Naive B cell (primary cell): ENCODE measurements around the gene PRDX5. TPM values are rescaled to one million over a fixed set of nuclear protein-coding genes. Genes with fewer than 3 reads are reported as not detected.
"Not testable (repeated sequence)": the region's sequence is repeated elsewhere in the genome, so short reads cannot be mapped to it uniquely, and the experiment has no call there.

Experiments used
- ATAC-seq, 2 donors: fragments of 150-1000 bp; cut with Tn5 transposase; 2 replicates each; pipeline ENCODE4 v1.10.0; 2021; ENCODE audit warnings: low read depth in 2 of 2, mild to moderate bottlenecking in 2 of 2, moderate library complexity in 2 of 2
- DNase-seq: peaks from one replicate; pipeline ENCODE4 v3.0.0; 2022
- H3K27ac Mint-ChIP-seq, 6 donors: one replicate each; pipeline ENCODE4 v1.8.0; 2020 to 2022; ENCODE audit warnings: mild to moderate bottlenecking in 6 of 6, mixed read lengths in 6 of 6, moderate library complexity in 5 of 6, inconsistent platforms in 2 of 6
- H3K27me3 Mint-ChIP-seq, 3 donors: one replicate each; pipeline ENCODE4 v1.8.0; 2021 to 2022; ENCODE audit warnings: mixed read lengths in 3 of 3, mild to moderate bottlenecking in 1 of 3
- H3K36me3 Mint-ChIP-seq, 2 donors: one replicate each; pipeline ENCODE4 v1.8.0; 2020 to 2022; ENCODE audit warnings: mixed read lengths in 2 of 2, inconsistent platforms in 1 of 2, mild to moderate bottlenecking in 1 of 2
- H3K4me1 Mint-ChIP-seq, 3 donors: one replicate each; pipeline ENCODE4 v1.8.0; 2020 to 2022; ENCODE audit warnings: mixed read lengths in 3 of 3, inconsistent platforms in 1 of 3, mild to moderate bottlenecking in 1 of 3, moderate library complexity in 1 of 3
- H3K4me3 Mint-ChIP-seq, 8 donors: one replicate each; pipeline ENCODE4 v1.8.0; 2020 to 2022; ENCODE audit warnings: mild to moderate bottlenecking in 8 of 8, mixed read lengths in 8 of 8, moderate library complexity in 8 of 8, inconsistent platforms in 2 of 8
- H3K9me3 Mint-ChIP-seq, 7 donors: one replicate each; pipeline ENCODE4 v1.8.0; 2020 to 2022; ENCODE audit warnings: mixed read lengths in 7 of 7, mild to moderate bottlenecking in 5 of 7, inconsistent platforms in 2 of 7, moderate library complexity in 1 of 7
- polyA plus RNA-seq, 6 donors: library from polyadenylated mRNA; unstranded; fragments of 300-500 nt; fragmentation: Illumina TruSeq; gene quantifications; one replicate each; pipeline ENCODE4 v1.2.3, GENCODE V29; 2021; ENCODE audit warnings: low read depth in 6 of 6

The PRDX5 gene
- polyA plus RNA-seq, 6 donors from 2014 or later: 229 to 385 (median 248) TPM

DNA sequence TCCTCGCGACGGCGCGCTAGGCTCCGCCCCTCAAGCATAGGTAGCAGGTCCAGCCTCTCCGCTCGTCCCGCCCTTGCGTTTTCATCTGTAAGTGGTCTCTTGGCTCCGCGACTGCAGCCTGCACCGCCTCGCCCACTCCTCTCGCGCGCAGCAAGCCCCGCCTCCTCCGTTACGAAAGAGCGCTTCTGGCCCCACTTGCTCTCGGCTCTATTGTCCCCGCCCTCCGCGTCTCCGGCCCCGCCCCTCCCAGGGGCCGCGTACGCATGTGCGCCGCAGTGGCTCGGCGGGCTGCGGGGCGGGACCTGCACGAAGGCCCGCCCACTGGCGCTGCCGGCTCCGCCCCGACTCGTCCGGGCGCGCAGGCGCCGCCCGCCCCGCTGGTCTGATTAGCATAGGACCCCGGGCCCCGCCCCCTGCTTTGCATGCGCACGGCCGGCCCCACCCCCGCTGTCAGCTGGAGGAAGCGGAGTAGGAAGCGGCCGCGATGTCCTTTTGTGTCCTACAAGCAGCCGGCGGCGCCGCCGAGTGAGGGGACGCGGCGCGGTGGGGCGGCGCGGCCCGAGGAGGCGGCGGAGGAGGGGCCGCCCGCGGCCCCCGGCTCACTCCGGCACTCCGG lies 12.7 kb upstream of the PRDX5 start, which contains the start of gene ESRRA:
Gene ESRRA, plus strand, starts transcription at position 450 of the 616 bp plus-strand sequence. CDS start 1,656 bp downstream, outside the sequence.
- peak within 1 kb of the TSS; percentile 94 to 100 (median 98) for H3K4me3 Mint-ChIP-seq
- H3K36me3 Mint-ChIP-seq: no peaks in the 10 kb centered on the region
- H3K9me3 Mint-ChIP-seq: no peaks in the 10 kb centered on the region
- peaks cover 9 to 19% (median 15%) of the 10 kb centered on the region in 3 donors for H3K27me3 Mint-ChIP-seq
- peak within 1 kb of the TSS; percentile 94 to 98 (median 98) for H3K27ac Mint-ChIP-seq
- H3K4me1 Mint-ChIP-seq: peaks cover 17 to 48% (median 36%) of the 10 kb centered on the region in 3 donors
- peak; percentile 64 to 65 for ATAC-seq
- DNase-seq: peak; percentile 100

DNA sequence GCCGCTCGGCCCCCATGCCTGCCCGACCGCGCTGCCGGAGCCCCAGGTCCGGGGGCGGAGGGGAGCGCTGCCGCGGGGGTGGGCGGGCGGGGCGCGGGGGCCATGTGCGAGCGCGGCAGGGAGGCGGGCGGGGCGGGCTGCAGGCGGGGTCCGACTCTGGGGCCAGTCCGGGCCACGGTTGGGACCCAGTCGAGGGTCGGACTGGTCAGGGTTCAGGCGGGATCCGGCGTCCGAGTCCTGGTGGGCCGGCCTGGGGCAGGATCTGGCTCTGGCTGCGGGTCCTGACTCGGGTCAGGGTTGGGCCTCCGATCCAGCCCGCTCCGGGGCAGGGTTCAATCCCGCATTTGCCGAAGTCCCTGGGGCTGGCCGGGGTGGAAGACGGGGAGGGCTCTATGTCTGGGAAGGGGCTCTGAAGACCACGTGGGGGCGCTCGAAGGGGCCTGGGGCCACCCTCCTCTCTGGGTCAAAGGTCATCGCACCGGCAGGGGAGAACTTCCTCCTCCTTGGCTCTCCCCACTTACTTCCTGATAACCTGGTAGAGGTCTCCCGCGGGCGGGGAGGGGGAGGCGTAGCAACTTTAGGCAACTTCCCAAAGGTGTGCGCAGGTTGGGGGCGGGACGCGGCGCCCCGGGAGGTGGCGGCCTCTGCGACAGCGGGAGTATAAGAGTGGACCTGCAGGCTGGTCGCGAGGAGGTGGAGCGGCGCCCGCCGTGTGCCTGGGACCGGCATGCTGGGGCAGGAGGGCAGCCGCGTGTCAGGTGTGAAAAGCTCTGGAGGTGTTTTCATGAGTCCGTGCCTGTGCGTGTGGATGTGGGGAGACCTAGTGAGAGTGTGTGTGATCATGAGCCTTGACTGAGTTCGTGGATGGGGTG lies 12.0 kb upstream of the PRDX5 start:
- Mint-ChIP-seq H3K4me3 (peak overlapping the region; percentile 94 to 100 (median 98)), H3K36me3 (no peaks in the 10 kb centered on the region), H3K9me3 (no peaks in the 10 kb centered on the region)

GRCh38 chr11:64306563-64306875 lies 11.4 kb upstream of the PRDX5 start:
- peak overlapping the region; percentile 94 to 100 (median 98) for H3K4me3 Mint-ChIP-seq
- no peak for ATAC-seq
- H3K4me1 Mint-ChIP-seq: peaks cover 10 to 39% (median 30%) of the 10 kb centered on the region in 3 donors
- peaks cover 0 to 10% (median 5%) of the 10 kb centered on the region in 3 donors for H3K27me3 Mint-ChIP-seq
- DNase-seq: no peak
- peak overlapping the region; percentile 89 to 98 (median 96) for H3K27ac Mint-ChIP-seq
- no peaks in the 10 kb centered on the region for H3K9me3 Mint-ChIP-seq
- no peaks in the 10 kb centered on the region for H3K36me3 Mint-ChIP-seq

More for the DNA sequence above, 12.0 kb upstream of the PRDX5 start:
- H3K27ac Mint-ChIP-seq: peak overlapping the region; percentile 89 to 98 (median 96)
- peak; percentile 17 to 22 for ATAC-seq
- peak; percentile 69 for DNase-seq
- peaks cover 1 to 12% (median 8%) of the 10 kb centered on the region in 3 donors for H3K27me3 Mint-ChIP-seq
- peaks cover 10 to 43% (median 32%) of the 10 kb centered on the region in 3 donors for H3K4me1 Mint-ChIP-seq

DNA sequence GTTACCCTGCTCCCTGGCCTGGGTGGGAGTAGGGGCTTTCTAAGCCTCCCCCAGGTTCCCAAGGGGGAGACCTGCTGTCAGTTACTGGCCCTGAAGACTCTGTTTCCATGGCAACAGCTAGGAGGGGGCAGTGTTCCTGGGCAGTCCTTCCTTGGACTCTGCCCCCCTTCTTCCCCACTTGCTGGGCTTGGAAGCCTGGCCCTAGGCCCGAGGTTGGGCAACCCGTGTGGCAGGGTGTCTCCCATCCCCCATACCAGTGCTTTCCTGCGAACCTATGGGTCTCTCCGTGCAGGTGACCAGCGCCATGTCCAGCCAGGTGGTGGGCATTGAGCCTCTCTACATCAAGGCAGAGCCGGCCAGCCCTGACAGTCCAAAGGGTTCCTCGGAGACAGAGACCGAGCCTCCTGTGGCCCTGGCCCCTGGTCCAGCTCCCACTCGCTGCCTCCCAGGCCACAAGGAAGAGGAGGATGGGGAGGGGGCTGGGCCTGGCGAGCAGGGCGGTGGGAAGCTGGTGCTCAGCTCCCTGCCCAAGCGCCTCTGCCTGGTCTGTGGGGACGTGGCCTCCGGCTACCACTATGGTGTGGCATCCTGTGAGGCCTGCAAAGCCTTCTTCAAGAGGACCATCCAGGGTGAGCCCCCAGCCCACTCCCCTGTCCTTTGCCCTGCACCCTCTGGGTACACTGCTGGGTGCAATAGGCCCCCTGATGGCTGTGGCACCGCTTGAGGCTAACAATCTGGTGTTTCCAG lies 10.9 kb upstream of the PRDX5 start:
- ATAC-seq (no peak), DNase-seq (no peak)
- Mint-ChIP-seq H3K4me1 (peaks cover 10 to 34% (median 30%) of the 10 kb centered on the region in 3 donors), H3K9me3 (no peaks in the 10 kb centered on the region), H3K27me3 (peaks cover 0 to 10% (median 5%) of the 10 kb centered on the region in 3 donors), H3K27ac (peak overlapping the region in 3 of 6 donors; percentile 21 to 89 (median 35)), H3K36me3 (no peaks in the 10 kb centered on the region), H3K4me3 (peak overlapping the region; percentile 47 to 100 (median 98))

- Mint-ChIP-seq H3K4me3 (peak overlapping the region in 6 of 8 donors; percentile 16 to 97 (median 37)), H3K4me1 (peaks cover 15 to 38% (median 35%) of the 10 kb centered on the region in 3 donors), H3K27ac (peak overlapping the region in 2 of 6 donors; percentile 18 to 35)
- not testable (repeated sequence) for DNase-seq, H3K9me3 Mint-ChIP-seq, H3K36me3 Mint-ChIP-seq, ATAC-seq, H3K27me3 Mint-ChIP-seq
Measured at GRCh38 chr11:64307795-64308194, 10.1 kb upstream of the PRDX5 start.

DNA sequence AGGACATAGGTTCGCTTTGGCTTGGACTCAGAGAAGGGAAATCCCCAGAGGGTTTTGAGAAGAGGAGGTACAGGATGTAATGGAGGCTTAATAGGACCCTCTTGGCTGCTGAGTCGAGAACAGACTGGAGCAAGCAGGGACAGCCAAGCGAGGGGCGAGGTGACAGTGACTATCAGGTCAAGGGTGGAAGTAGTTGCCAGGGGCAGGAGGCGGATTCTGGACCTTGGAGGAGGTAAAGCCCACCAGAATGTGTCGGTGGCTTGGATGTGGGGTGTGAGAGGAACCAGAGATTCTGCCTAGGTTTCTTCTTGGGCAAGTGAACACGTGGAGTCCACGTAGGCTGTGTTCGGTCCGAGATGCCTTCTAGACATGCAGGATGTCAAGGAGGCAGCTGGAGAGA lies 5.0 kb upstream of the PRDX5 start:
- H3K9me3 Mint-ChIP-seq: no peaks in the 10 kb centered on the region
- peaks cover 0 to 6% of the 10 kb centered on the region in 2 donors for H3K36me3 Mint-ChIP-seq
- H3K27me3 Mint-ChIP-seq: no peaks in the 10 kb centered on the region
- ATAC-seq: no peak
- H3K4me3 Mint-ChIP-seq: peak overlapping the region in 1 of 8 donors; percentile 35
- DNase-seq: no peak
- H3K4me1 Mint-ChIP-seq: peaks cover 17 to 38% (median 36%) of the 10 kb centered on the region in 3 donors
- H3K27ac Mint-ChIP-seq: peak overlapping the region; percentile 4 to 93 (median 72)

- H3K4me3 Mint-ChIP-seq: no peak overlapping the region
- peaks cover 0 to 6% of the 10 kb centered on the region in 2 donors for H3K36me3 Mint-ChIP-seq
- H3K9me3 Mint-ChIP-seq: no peaks in the 10 kb centered on the region
- H3K27me3 Mint-ChIP-seq: no peaks in the 10 kb centered on the region
- peak overlapping the region in 2 of 6 donors; percentile 22 to 89 for H3K27ac Mint-ChIP-seq
- DNase-seq (no peak), ATAC-seq (no peak)
- peaks cover 20 to 43% (median 41%) of the 10 kb centered on the region in 3 donors for H3K4me1 Mint-ChIP-seq
Measured at GRCh38 chr11:64313491-64314145, 4.3 kb upstream of the PRDX5 start.

GRCh38 chr11:64314146-64314804 lies 3.6 kb upstream of the PRDX5 start:
- Mint-ChIP-seq H3K36me3 (peaks cover 0 to 6% of the 10 kb centered on the region in 2 donors), H3K4me1 (peaks cover 26 to 47% (median 47%) of the 10 kb centered on the region in 3 donors), H3K9me3 (no peaks in the 10 kb centered on the region), H3K4me3 (peak overlapping the region in 2 of 8 donors; percentile 16 to 20), H3K27ac (peak overlapping the region in 2 of 6 donors; percentile 11 to 29), H3K27me3 (no peaks in the 10 kb centered on the region)
- ATAC-seq (no peak), DNase-seq (no peak)

GRCh38 chr11:64314805-64315561 lies 2.9 kb upstream of the PRDX5 start:
- Mint-ChIP-seq H3K36me3 (peaks cover 0 to 6% of the 10 kb centered on the region in 2 donors), H3K27me3 (no peaks in the 10 kb centered on the region), H3K9me3 (no peaks in the 10 kb centered on the region), H3K4me3 (peak overlapping the region in 5 of 8 donors; percentile 16 to 73 (median 33)), H3K4me1 (peaks cover 31 to 54% (median 51%) of the 10 kb centered on the region in 3 donors), H3K27ac (peak overlapping the region in 2 of 6 donors; percentile 11 to 76)
- ATAC-seq (no peak), DNase-seq (no peak)

DNA sequence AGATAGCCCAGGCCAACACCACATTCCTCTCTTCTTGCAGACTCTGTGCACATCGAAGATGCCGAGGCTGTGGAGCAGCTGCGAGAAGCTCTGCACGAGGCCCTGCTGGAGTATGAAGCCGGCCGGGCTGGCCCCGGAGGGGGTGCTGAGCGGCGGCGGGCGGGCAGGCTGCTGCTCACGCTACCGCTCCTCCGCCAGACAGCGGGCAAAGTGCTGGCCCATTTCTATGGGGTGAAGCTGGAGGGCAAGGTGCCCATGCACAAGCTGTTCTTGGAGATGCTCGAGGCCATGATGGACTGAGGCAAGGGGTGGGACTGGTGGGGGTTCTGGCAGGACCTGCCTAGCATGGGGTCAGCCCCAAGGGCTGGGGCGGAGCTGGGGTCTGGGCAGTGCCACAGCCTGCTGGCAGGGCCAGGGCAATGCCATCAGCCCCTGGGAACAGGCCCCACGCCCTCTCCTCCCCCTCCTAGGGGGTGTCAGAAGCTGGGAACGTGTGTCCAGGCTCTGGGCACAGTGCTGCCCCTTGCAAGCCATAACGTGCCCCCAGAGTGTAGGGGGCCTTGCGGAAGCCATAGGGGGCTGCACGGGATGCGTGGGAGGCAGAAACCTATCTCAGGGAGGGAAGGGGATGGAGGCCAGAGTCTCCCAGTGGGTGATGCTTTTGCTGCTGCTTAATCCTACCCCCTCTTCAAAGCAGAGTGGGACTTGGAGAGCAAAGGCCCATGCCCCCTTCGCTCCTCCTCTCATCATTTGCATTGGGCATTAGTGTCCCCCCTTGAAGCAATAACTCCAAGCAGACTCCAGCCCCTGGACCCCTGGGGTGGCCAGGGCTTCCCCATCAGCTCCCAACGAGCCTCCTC lies 2.0 kb upstream of the PRDX5 start:
- ATAC-seq: not testable (repeated sequence)

More for the DNA sequence above, 2.0 kb upstream of the PRDX5 start:
- Mint-ChIP-seq H3K4me3 (peak overlapping the region; percentile 82 to 99 (median 95)), H3K4me1 (peaks cover 39 to 60% (median 55%) of the 10 kb centered on the region in 3 donors), H3K27ac (peak overlapping the region in 5 of 6 donors; percentile 99 to 100 (median 100)), H3K36me3 (peaks cover 0 to 16% of the 10 kb centered on the region in 2 donors)
- not testable (repeated sequence) for DNase-seq, H3K9me3 Mint-ChIP-seq, H3K27me3 Mint-ChIP-seq
